Transverse colon (tissue), 4 donors: Measurements from ENCODE around the gene NDN. TPM values are rescaled to one million over a fixed set of nuclear protein-coding genes. Genes with fewer than 3 reads are reported as not detected.

ENCODE experiments used
- DNase-seq: peaks from one replicate; pipeline ENCODE4 v3.0.0-alpha.2; 2019
- H3K27ac ChIP-seq, 4 donors: fragments of 200-600 bp; sonication (generic); 2 replicates each; pipeline ENCODE4 v1.5.1; 2016 to 2018; ENCODE audit warnings: inconsistent platforms in 4 of 4
- H3K27me3 ChIP-seq: fragments of 200-600 bp; sonication (generic); 2 replicates; pipeline ENCODE4 v1.5.1; 2017; ENCODE audit warnings: inconsistent platforms
- H3K36me3 ChIP-seq, 4 donors: fragments of 200-600 bp; sonication (generic); 2 replicates each; pipeline ENCODE4 v1.5.1; 2017 to 2019; ENCODE audit warnings: inconsistent platforms in 4 of 4
- H3K4me1 ChIP-seq, 4 donors: fragments of 200-600 bp; sonication (generic); 2 replicates each; pipeline ENCODE4 v1.5.1; 2017 to 2020; ENCODE audit warnings: inconsistent platforms in 4 of 4
- H3K4me3 ChIP-seq, 4 donors: fragments of 200-600 bp; sonication (generic); 1 replicate in 1 of 4; 2 replicates in 3 of 4; pipeline versions ENCODE4 v1.5.1 to v1.6.1; 2017 to 2019; ENCODE audit warnings: inconsistent platforms in 4 of 4
- H3K9me3 ChIP-seq, 2 donors: fragments of 200-600 bp; sonication (generic); 2 replicates each; pipeline ENCODE4 v1.5.1; 2017 to 2019; ENCODE audit warnings: inconsistent platforms in 2 of 2
- CTCF ChIP-seq, 5 experiments: fragments of 200-600 bp in 3 of 5; fragments of 450-650 bp in 2 of 5; sonication (generic) in 3 of 5; IDR thresholded peaks; 1 replicate in 2 of 5; 2 replicates in 3 of 5; pipeline ENCODE4 v1.5.1; 2016 to 2017; ENCODE audit warnings: antibody characterized with exemption in 5 of 5, inconsistent platforms in 3 of 5, mild to moderate bottlenecking in 2 of 5, moderate library complexity in 1 of 5
- EP300 ChIP-seq: sonication (generic); formaldehyde crosslinking; IDR thresholded peaks from one replicate; pipeline ENCODE4 v1.6.1; 2017; ENCODE audit warnings: antibody characterized with exemption, low read depth
- POLR2A ChIP-seq: fragments of 450-650 bp; IDR thresholded peaks from one replicate; pipeline ENCODE4 v1.6.1; 2016; ENCODE audit warnings: antibody characterized with exemption, mild to moderate bottlenecking, moderate library complexity
- POLR2AphosphoS5 ChIP-seq, 3 donors: sonication (generic); formaldehyde crosslinking; IDR thresholded peaks; one replicate each; pipeline ENCODE4 v1.6.1; 2016; ENCODE audit warnings: antibody characterized with exemption in 3 of 3
- WGBS, 2 donors: methylation state at CpG; one replicate each; pipeline ENCODE4 v1.1.5; 2018; ENCODE audit warnings: low coverage in 1 of 2; 5-methylcytosine and 5-hydroxymethylcytosine counted together
- in situ Hi-C, 4 donors: fragments of 200-750 bp; cut with MboI; loops; one replicate each; pipeline versions ENCODE4 v1.15.0 to v1.15.1; 2017; ENCODE audit warnings: low sequenced_read_pairs in 3 of 4, low pct_ligation_motif_present in 1 of 4, low pct_unique_long_range_greater_than_20kb in 1 of 4
- intact Hi-C: fragments of 100-400 bp; cut with DNase I; formaldehyde crosslinking; loops from one replicate; pipeline ENCODE4 v1.15.1; 2023; ENCODE audit warnings: low total_unique reads
- total RNA-seq, 4 donors: library from RNA; depleted of rRNA; stranded (reverse); fragments of >200 nt; gene quantifications; one replicate each; pipeline ENCODE4 v1.1.0, GENCODE V29; 2016

NDN gene
- total RNA-seq, 4 donors from 2014 or later = 21.4 to 66.7 (median 31.1) TPM

GRCh38 chr15:23663232-23663631 is 23.9 kb downstream of the NDN start:
- DNase-seq = no peak
- in situ Hi-C loops (no loop called here), intact Hi-C loops (no loop called here)
- H3K27ac ChIP-seq = no peak overlapping the region
- TF ChIP-seq EP300 (no peak), CTCF (IDR thresholded peaks at IDR 0.05) (no peak), POLR2AphosphoS5 (IDR thresholded peaks at IDR 0.05) (no peak), POLR2A (no peak)
- H3K36me3 ChIP-seq = no peaks in the 10 kb centered on the region
- H3K4me3 ChIP-seq = no peak overlapping the region
- H3K9me3 ChIP-seq = no peaks in the 10 kb centered on the region
- H3K4me1 ChIP-seq = no peaks in the 10 kb centered on the region
- no peaks in the 10 kb centered on the region for H3K27me3 ChIP-seq
- 57 to 60% methylated on average over 1 to 2 of the region's 2 CpGs for WGBS, 2 donors

GRCh38 chr15:23648920-23649515 is 38.1 kb downstream of the NDN start:
- H3K9me3 ChIP-seq = no peaks in the 10 kb centered on the region
- H3K4me1 ChIP-seq = peaks cover 0 to 5% (median 2%) of the 10 kb centered on the region in 4 donors
- in situ Hi-C loops = loop anchor here (10.0 to 25.0 kb wide), 3 partner anchors 206 to 216 kb away; no protein-coding TSS in a partner anchor
- peak; percentile 40 for DNase-seq
- no peak overlapping the region for H3K27ac ChIP-seq
- H3K4me3 ChIP-seq = no peak overlapping the region
- H3K36me3 ChIP-seq = no peaks in the 10 kb centered on the region
- WGBS, 2 donors = 17 to 21% methylated on average over 5 to 6 of the region's 6 CpGs
- peak; percentile 38 to 59 (median 42) for TF ChIP-seq CTCF (IDR thresholded peaks at IDR 0.05)
- no peak for TF ChIP-seq POLR2AphosphoS5 (IDR thresholded peaks at IDR 0.05)
- TF ChIP-seq EP300 = no peak
- intact Hi-C loops = no loop called here
- peaks cover 19% of the 10 kb centered on the region for H3K27me3 ChIP-seq

GRCh38 chr15:23647421-23648370 is 39.4 kb downstream of the NDN start, which contains the start of gene MAGEL2:
TSS of gene MAGEL2 (minus strand) at chr15:23647867. CDS start at chr15:23647742, 125 bp downstream.
- peaks cover 0 to 5% (median 2%) of the 10 kb centered on the region in 4 donors for H3K4me1 ChIP-seq
- no peaks in the 10 kb centered on the region for H3K9me3 ChIP-seq
- H3K27me3 ChIP-seq = peaks cover 19% of the 10 kb centered on the region
- H3K36me3 ChIP-seq = no peaks in the 10 kb centered on the region
- H3K27ac ChIP-seq = no peak within 1 kb of the TSS
- in situ Hi-C loops (loop anchor here (10.0 to 25.0 kb wide), 3 partner anchors 207 to 217 kb away; no protein-coding TSS in a partner anchor), intact Hi-C loops (no loop called here)
- DNase-seq = no peak
- TF ChIP-seq CTCF (IDR thresholded peaks at IDR 0.05) = no peak
- no peak for TF ChIP-seq POLR2AphosphoS5 (IDR thresholded peaks at IDR 0.05)
- TF ChIP-seq POLR2A = no peak
- no peak for TF ChIP-seq EP300
- WGBS, 2 donors = 59% methylated on average over 37 of the region's 37 CpGs; no CpG with 5 or more reads in 1 of the 2 donors
- H3K4me3 ChIP-seq = peak within 1 kb of the TSS in 2 of 4 donors; percentile 10 to 29

GRCh38 chr15:23647001-23647295 is 40.2 kb downstream of the NDN start:
- TF ChIP-seq CTCF (IDR thresholded peaks at IDR 0.05) (no peak), POLR2AphosphoS5 (IDR thresholded peaks at IDR 0.05) (no peak), POLR2A (no peak), EP300 (no peak)
- H3K27me3 ChIP-seq = peaks cover 19% of the 10 kb centered on the region
- intact Hi-C loops = no loop called here
- no peaks in the 10 kb centered on the region for H3K9me3 ChIP-seq
- H3K4me1 ChIP-seq = peaks cover 0 to 5% (median 2%) of the 10 kb centered on the region in 4 donors
- H3K27ac ChIP-seq = no peak overlapping the region
- WGBS, 2 donors = 90% methylated on average over 17 of the region's 17 CpGs; no CpG with 5 or more reads in 1 of the 2 donors
- DNase-seq = no peak
- H3K4me3 ChIP-seq = peak overlapping the region in 2 of 4 donors; percentile 10 to 29
- in situ Hi-C loops = loop anchor here (10.0 to 25.0 kb wide), 3 partner anchors 208 to 218 kb away; no protein-coding TSS in a partner anchor
- no peaks in the 10 kb centered on the region for H3K36me3 ChIP-seq
